Activated naive CD4-positive, alpha-beta T cell treated with anti-CD3 and anti-CD28 coated beads, Interleukin-2, amount 50 U/mL, for 24 hours (primary cell): ENCODE results near the gene CERS6.

Experiments used
- H3K27ac Mint-ChIP-seq: one replicate; pipeline ENCODE4 v1.8.0; 2021; ENCODE audit warnings: mild to moderate bottlenecking, mixed read lengths
- H3K27me3 Mint-ChIP-seq: one replicate; pipeline ENCODE4 v1.8.0; 2021; ENCODE audit warnings: mixed read lengths
- H3K36me3 Mint-ChIP-seq: one replicate; pipeline ENCODE4 v1.8.0; 2021; ENCODE audit warnings: mixed read lengths
- H3K4me1 Mint-ChIP-seq: one replicate; pipeline ENCODE4 v1.8.0; 2021; ENCODE audit warnings: mixed read lengths
- H3K4me3 Mint-ChIP-seq: one replicate; pipeline ENCODE4 v1.8.0; 2021; ENCODE audit warnings: mild to moderate bottlenecking, mixed read lengths
- H3K9me3 Mint-ChIP-seq: one replicate; pipeline ENCODE4 v1.8.0; 2021; ENCODE audit warnings: mixed read lengths

The CERS6 gene

GRCh38 chr2:168692132-168692744 is 236.2 kb downstream of the CERS6 start:
- Mint-ChIP-seq H3K9me3 (no peaks in the 10 kb centered on the region), H3K4me1 (peaks cover 4% of the 10 kb centered on the region), H3K27me3 (no peaks in the 10 kb centered on the region), H3K27ac (no peak overlapping the region), H3K4me3 (no peak overlapping the region), H3K36me3 (peaks cover 17% of the 10 kb centered on the region)

- Mint-ChIP-seq H3K27me3 (no peaks in the 10 kb centered on the region), H3K4me3 (no peak overlapping the region), H3K36me3 (peaks cover 27% of the 10 kb centered on the region), H3K27ac (no peak overlapping the region), H3K9me3 (no peaks in the 10 kb centered on the region), H3K4me1 (peaks cover 4% of the 10 kb centered on the region)
Measured at GRCh38 chr2:168694173-168694572, 238.1 kb downstream of the CERS6 start.

DNA sequence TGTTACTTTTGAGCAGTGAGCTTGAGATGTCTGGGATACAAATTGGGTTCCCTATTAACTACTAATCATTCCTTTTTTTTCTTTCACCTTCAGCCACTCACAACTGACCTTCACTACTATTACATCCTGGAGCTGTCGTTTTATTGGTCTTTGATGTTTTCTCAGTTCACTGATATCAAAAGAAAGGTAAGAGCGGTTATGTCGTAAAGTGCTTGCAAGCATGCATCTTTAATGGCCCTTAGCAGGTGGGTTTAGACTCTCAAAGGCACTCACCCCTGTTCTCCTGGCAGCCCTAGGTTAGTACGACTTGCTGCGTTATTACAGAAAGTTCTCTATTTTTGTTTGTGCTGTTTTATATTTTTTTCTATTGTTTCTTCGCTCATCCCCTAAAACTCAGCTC is 238.8 kb downstream of the CERS6 start:
- peaks cover 27% of the 10 kb centered on the region for H3K36me3 Mint-ChIP-seq
- no peak overlapping the region for H3K27ac Mint-ChIP-seq
- H3K4me3 Mint-ChIP-seq, result no peak overlapping the region
- H3K4me1 Mint-ChIP-seq, result no peaks in the 10 kb centered on the region
- H3K27me3 Mint-ChIP-seq, result no peaks in the 10 kb centered on the region
- no peaks in the 10 kb centered on the region for H3K9me3 Mint-ChIP-seq

GRCh38 chr2:168697668-168698121 is 241.6 kb downstream of the CERS6 start:
- H3K4me1 Mint-ChIP-seq, result no peaks in the 10 kb centered on the region
- H3K4me3 Mint-ChIP-seq, result no peak overlapping the region
- no peaks in the 10 kb centered on the region for H3K27me3 Mint-ChIP-seq
- H3K27ac Mint-ChIP-seq, result no peak overlapping the region
- peaks cover 22% of the 10 kb centered on the region for H3K36me3 Mint-ChIP-seq
- no peaks in the 10 kb centered on the region for H3K9me3 Mint-ChIP-seq

GRCh38 chr2:168698969-168699368 is 242.9 kb downstream of the CERS6 start:
- H3K9me3 Mint-ChIP-seq, result no peaks in the 10 kb centered on the region
- H3K4me1 Mint-ChIP-seq, result no peaks in the 10 kb centered on the region
- no peaks in the 10 kb centered on the region for H3K27me3 Mint-ChIP-seq

DNA sequence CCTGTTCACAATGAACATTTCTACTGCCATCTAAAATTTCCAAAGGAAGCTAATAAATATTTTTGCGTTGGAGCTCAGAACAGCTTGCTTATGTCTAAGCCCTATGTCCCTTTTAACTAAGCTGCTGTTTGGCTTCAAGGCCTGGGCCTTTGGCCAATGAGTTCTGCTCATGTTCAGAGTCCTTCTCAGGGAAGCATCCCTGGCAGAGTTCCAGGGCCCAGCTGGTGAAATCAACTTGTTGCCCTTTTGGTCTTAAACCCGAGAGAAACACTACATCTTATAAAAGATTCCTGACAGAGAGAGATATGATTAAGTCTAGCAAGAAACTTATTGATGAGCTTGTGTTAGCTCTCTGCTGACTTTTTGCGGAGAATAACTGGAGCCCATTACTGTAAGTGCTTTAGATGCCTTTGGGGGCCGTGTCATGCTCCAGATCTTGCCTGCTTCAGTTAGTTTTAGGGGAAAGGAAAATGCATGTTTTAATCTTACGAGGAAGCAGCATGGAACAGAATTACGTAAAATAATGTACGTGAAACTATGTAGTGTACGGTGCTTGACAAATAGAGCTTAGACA is 243.9 kb downstream of the CERS6 start:
- no peak overlapping the region for H3K4me3 Mint-ChIP-seq
- no peaks in the 10 kb centered on the region for H3K27me3 Mint-ChIP-seq
- no peaks in the 10 kb centered on the region for H3K9me3 Mint-ChIP-seq
- H3K27ac Mint-ChIP-seq, result no peak overlapping the region
- peaks cover 22% of the 10 kb centered on the region for H3K36me3 Mint-ChIP-seq
- peaks cover 2% of the 10 kb centered on the region for H3K4me1 Mint-ChIP-seq

More at GRCh38 chr2:168698969-168699368, 242.9 kb downstream of the CERS6 start:
- no peak overlapping the region for H3K27ac Mint-ChIP-seq
- H3K4me3 Mint-ChIP-seq, result no peak overlapping the region
- H3K36me3 Mint-ChIP-seq, result peaks cover 22% of the 10 kb centered on the region

- Mint-ChIP-seq H3K4me1 (peaks cover 5% of the 10 kb centered on the region), H3K36me3 (peaks cover 16% of the 10 kb centered on the region), H3K27ac (no peak overlapping the region), H3K27me3 (no peaks in the 10 kb centered on the region), H3K4me3 (no peak overlapping the region), H3K9me3 (no peaks in the 10 kb centered on the region)
Measured at GRCh38 chr2:168700615-168701245, 244.7 kb downstream of the CERS6 start.

- Mint-ChIP-seq H3K4me3 (no peak overlapping the region), H3K36me3 (peaks cover 8% of the 10 kb centered on the region), H3K27me3 (no peaks in the 10 kb centered on the region), H3K27ac (no peak overlapping the region), H3K9me3 (no peaks in the 10 kb centered on the region), H3K4me1 (peaks cover 5% of the 10 kb centered on the region)
Measured at GRCh38 chr2:168702579-168702978, 246.5 kb downstream of the CERS6 start.

- Mint-ChIP-seq H3K9me3 (no peaks in the 10 kb centered on the region), H3K27ac (no peak overlapping the region), H3K4me1 (peaks cover 5% of the 10 kb centered on the region), H3K36me3 (peaks cover 3% of the 10 kb centered on the region), H3K27me3 (no peaks in the 10 kb centered on the region), H3K4me3 (no peak overlapping the region)
Measured at GRCh38 chr2:168703926-168704325, 247.9 kb downstream of the CERS6 start.

DNA sequence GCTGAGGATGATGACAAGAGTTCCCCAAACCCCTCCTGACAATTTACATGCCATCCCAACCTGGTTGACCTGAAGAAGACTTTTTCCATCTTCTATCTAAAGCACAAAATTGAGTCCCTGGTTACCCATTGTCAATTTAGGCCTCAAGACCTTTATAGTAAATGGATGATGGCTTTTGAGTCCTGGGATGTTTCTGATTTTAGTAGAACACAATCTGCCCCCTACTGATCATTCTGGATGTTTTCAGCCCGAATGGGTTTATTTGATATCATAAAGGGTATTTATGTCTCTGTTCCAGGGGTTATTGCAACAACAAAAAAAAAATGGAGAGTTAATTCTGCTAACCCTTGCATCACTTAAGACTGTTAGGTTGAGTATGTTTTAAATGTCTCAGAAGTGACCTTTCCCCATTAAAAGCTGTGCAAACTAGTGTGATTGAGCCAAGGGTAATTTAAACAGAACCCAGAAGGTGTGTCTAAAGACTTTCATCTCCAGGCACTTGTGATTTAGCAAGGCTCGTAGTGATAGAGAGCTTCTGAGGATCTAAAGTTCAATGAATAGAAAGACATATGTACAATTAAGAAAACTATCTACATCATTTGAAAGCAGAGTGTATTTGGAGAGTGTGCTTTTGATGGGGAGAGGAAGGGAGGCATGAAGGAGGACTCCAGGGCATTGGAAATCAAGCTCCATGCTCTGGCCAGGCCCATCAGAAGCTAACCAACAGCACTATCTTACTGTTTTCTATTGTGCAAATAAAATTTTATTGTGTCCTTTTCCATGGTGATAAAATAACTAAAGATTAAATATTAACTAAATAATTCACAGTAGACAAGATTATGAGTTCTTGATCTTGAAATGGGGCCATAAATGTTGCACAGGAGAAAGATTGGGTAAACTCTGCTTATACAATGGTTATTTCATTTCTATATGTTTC is 249.7 kb downstream of the CERS6 start:
- H3K9me3 Mint-ChIP-seq, result no peaks in the 10 kb centered on the region
- peaks cover 2% of the 10 kb centered on the region for H3K36me3 Mint-ChIP-seq
- H3K27me3 Mint-ChIP-seq, result no peaks in the 10 kb centered on the region
- H3K4me3 Mint-ChIP-seq, result no peak overlapping the region
- no peak overlapping the region for H3K27ac Mint-ChIP-seq
- peaks cover 5% of the 10 kb centered on the region for H3K4me1 Mint-ChIP-seq

GRCh38 chr2:168706806-168707205 is 250.7 kb downstream of the CERS6 start:
- H3K4me1 Mint-ChIP-seq, result peaks cover 8% of the 10 kb centered on the region
- H3K27ac Mint-ChIP-seq, result no peak overlapping the region

GRCh38 chr2:168708080-168708479 is 252.0 kb downstream of the CERS6 start:
- Mint-ChIP-seq H3K27me3 (no peaks in the 10 kb centered on the region), H3K4me3 (no peak overlapping the region), H3K27ac (no peak overlapping the region), H3K9me3 (no peaks in the 10 kb centered on the region), H3K36me3 (peaks cover 7% of the 10 kb centered on the region), H3K4me1 (peaks cover 14% of the 10 kb centered on the region)

More at GRCh38 chr2:168706806-168707205, 250.7 kb downstream of the CERS6 start:
- Mint-ChIP-seq H3K9me3 (no peaks in the 10 kb centered on the region), H3K4me3 (no peak overlapping the region), H3K36me3 (peaks cover 2% of the 10 kb centered on the region), H3K27me3 (no peaks in the 10 kb centered on the region)

- Mint-ChIP-seq H3K4me1 (peaks cover 18% of the 10 kb centered on the region), H3K27me3 (no peaks in the 10 kb centered on the region), H3K27ac (no peak overlapping the region), H3K9me3 (no peaks in the 10 kb centered on the region), H3K36me3 (peaks cover 12% of the 10 kb centered on the region), H3K4me3 (no peak overlapping the region)
Measured at GRCh38 chr2:168710754-168711467, 254.8 kb downstream of the CERS6 start.

DNA sequence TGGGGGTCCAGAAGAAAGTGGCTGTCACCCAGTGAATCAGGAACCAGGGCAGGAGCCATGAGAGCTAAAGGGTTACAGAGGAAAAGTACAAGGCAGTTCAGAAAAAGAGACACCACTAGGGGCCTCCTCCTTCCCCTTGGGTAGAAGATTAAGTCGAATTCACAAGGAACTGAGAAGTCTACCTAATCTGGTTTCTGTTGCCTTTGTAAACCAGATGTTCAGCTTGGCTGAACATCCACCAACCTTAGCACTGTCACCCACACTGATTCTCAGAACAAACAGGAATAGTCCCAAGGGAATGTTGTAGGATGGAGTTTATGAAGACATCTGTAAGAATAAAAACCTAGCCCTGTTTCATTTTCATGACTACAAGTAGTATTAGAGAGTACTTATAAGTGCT is 256.0 kb downstream of the CERS6 start:
- Mint-ChIP-seq H3K4me1 (peaks cover 27% of the 10 kb centered on the region), H3K27me3 (no peaks in the 10 kb centered on the region), H3K4me3 (no peak overlapping the region), H3K36me3 (peaks cover 13% of the 10 kb centered on the region), H3K27ac (no peak overlapping the region), H3K9me3 (no peaks in the 10 kb centered on the region)

GRCh38 chr2:168713325-168713724 is 257.3 kb downstream of the CERS6 start:
- Mint-ChIP-seq H3K27ac (no peak overlapping the region), H3K9me3 (no peaks in the 10 kb centered on the region), H3K27me3 (no peaks in the 10 kb centered on the region), H3K4me3 (no peak overlapping the region), H3K36me3 (peaks cover 18% of the 10 kb centered on the region), H3K4me1 (peaks cover 37% of the 10 kb centered on the region)
